HG03457 (cell line): ENCODE data around the gene SIL1.

Experiments used
- ATAC-seq: cut with Tn5 transposase; IDR thresholded peaks from one replicate; pipeline ENCODE4 v1.9.1; 2021; ENCODE audit warnings: moderate number of reproducible peaks; ENCODE audit not compliant: unreplicated experiment

Gene SIL1

GRCh38 chr5:139146809-139147482 is 51.2 kb downstream of the SIL1 start:
- ATAC-seq, result no peak

DNA sequence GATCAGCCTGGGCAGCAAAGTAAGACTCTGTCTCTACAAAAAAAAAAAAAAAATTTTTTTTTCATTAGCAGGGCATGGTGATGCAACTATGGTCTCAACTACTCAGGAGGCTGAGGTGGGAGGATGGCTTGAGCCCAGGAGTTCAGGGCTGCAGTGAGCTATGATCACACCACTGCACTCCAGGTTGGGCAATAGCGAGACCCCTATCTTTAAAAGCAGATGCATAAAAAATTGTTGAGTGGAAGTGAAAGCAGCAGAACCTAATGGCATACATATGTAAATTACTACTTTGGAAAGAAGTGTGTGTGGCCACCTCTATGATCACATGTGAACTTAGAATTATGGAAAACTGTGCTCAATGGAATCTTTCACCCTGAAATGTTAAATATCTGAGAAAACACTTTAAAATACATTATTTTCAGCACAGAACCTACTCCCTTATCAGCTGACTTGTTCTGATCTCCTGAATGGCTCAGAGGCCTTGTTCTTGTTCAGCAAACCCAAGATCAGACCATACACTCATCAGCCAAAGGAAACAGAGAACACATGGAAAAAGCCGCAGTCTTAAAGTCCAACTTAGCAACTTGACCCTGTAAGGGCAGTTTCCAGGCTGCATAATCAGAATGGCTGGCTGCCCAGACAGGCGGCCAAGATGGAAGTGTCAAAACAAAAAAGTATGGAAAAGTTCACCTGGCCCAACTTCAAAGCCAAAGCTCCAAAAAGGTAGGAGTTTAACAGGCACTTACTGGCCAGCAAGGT is 56.5 kb downstream of the SIL1 start:
- ATAC-seq, result no peak

- no peak for ATAC-seq
These were observed 57.5 kb downstream of the SIL1 start for GRCh38 chr5:139140591-139141071.

- no peak for ATAC-seq
These were observed 59.4 kb downstream of the SIL1 start for GRCh38 chr5:139138809-139139208.

GRCh38 chr5:139138109-139138508 is 60.1 kb downstream of the SIL1 start:
- no peak for ATAC-seq

GRCh38 chr5:139137697-139138096 is 60.5 kb downstream of the SIL1 start:
- ATAC-seq, result no peak

DNA sequence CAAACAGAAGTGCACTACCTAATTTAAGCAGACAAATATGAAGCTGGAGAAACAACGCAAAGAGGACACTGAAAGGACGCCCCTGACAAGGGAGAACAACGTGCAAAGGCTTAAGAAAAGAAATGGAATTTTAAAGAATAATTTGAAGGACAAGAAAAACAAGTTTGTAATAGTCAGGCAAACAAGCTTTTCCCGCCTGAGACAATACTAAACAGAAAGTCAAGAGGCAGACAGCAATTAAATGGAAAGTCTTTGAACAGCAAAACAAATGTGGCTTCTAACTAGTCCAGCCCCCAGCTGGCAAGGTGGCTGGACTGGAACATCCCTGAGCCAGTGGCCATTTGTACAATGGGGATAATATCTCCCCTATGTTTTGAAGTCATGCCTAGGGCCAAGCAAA is 63.3 kb downstream of the SIL1 start:
- no peak for ATAC-seq

GRCh38 chr5:139133282-139133681 is 64.9 kb downstream of the SIL1 start:
- no peak for ATAC-seq

DNA sequence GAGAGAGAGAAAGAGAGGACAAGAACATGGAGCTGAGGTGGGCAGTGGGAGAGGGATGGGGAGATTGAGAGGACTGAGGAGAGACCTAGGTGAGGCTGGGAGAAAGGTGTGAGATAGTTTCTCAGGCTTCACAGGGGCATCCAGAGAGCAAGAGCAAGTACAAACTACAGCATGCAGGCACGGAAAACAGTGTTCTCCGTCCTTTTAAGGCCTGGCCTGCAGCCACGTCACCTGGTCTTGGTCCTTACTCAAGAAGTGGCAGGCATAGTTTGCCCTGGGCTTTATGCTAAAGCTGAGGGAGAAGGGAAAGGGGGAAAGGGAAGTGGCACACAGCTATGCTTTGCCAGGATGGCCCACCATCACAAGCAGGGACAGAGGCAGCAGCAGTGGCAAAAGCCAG is 65.7 kb downstream of the SIL1 start:
- no peak for ATAC-seq

- ATAC-seq, result no peak
These were observed 66.2 kb downstream of the SIL1 start for GRCh38 chr5:139131921-139132432.

GRCh38 chr5:139131465-139131864 is 66.7 kb downstream of the SIL1 start:
- no peak for ATAC-seq

GRCh38 chr5:139131062-139131461 is 67.1 kb downstream of the SIL1 start:
- no peak for ATAC-seq

GRCh38 chr5:139130214-139130613 is 68.0 kb downstream of the SIL1 start:
- no peak for ATAC-seq

DNA sequence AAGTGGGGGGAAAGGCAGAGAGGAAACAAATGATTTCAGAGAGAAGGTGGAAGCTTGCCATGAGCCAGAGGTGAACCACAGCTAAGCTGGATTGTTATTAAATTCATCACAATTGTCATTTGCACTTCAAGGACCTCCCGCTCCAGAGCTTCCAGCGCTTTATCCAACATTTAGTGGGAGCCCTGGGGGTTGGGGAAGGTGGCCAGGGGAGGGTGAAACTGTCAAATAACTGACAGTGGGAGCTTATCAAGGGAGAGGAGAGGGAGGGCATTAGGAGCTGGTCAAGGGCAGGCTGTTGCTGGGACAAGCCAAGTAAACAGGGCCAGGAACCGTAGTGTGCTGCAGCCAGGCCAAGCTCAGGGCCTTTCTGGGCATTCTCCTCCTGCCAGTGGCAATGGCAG is 71.5 kb downstream of the SIL1 start:
- no peak for ATAC-seq

- no peak for ATAC-seq
These were observed 72.2 kb downstream of the SIL1 start for GRCh38 chr5:139125991-139126390.

DNA sequence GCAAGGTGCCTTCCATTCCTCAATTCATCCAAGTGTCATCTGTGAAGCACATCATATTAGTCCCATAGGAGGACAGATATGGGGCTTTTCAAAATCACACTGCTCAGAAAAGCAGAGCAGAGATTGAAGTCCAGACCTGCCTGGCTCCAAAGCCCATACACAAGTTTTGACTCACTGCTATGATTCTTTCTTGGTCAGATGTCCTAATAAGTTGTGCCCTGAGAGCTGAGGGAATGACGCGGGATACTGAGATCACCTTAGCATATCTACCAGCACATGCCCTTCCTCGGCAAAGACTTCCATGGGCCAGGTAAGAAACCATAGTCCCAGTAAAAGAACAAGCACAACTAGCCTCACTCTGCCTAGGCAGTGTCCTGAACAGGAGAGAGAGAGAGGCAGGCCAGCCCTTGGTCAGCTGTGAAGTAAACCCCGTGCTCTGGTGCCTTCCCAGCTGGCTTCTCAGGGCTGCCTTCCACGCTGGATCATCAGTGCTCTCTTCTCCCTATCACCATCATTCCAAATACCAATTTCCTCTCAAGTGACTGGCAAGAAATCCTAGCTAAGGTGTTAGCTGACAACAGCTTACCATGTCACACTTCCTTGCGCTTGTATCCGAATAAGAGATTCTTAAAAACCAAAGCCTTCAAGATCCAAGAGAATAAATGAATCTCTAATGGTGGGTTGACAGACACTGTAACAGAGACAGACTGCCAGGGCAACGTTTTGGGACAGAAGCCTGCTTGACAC is 73.2 kb downstream of the SIL1 start:
- ATAC-seq, result no peak

GRCh38 chr5:139121120-139121519 is 77.0 kb downstream of the SIL1 start:
- ATAC-seq, result no peak

DNA sequence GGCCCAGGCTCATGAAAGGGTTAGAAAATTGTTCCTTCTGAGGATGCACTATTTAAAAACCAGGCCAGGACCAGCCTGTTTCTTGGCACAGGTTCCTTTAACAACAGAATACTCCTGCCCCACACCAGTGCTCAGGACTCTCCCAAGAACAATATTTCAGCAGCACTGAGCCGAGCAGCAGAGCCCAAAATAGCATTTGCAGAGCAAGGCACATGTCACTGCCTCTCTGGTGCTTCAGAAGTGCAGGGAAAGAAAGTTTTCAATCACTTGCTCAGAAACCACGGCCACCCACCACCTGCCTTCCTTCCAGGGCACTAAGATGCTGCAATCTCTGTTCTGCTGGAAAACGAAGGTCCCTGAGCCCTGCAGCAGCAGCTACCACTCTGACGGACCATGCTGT is 77.6 kb downstream of the SIL1 start:
- no peak for ATAC-seq

- ATAC-seq, result no peak
These were observed 79.4 kb downstream of the SIL1 start for GRCh38 chr5:139118804-139119203.

GRCh38 chr5:139117342-139117884 is 80.8 kb downstream of the SIL1 start:
- no peak for ATAC-seq

- no peak for ATAC-seq
These were observed 82.0 kb downstream of the SIL1 start for GRCh38 chr5:139116100-139116655.
